Measurements from ENCODE around the gene MAT2A.

The MAT2A gene

DNA sequence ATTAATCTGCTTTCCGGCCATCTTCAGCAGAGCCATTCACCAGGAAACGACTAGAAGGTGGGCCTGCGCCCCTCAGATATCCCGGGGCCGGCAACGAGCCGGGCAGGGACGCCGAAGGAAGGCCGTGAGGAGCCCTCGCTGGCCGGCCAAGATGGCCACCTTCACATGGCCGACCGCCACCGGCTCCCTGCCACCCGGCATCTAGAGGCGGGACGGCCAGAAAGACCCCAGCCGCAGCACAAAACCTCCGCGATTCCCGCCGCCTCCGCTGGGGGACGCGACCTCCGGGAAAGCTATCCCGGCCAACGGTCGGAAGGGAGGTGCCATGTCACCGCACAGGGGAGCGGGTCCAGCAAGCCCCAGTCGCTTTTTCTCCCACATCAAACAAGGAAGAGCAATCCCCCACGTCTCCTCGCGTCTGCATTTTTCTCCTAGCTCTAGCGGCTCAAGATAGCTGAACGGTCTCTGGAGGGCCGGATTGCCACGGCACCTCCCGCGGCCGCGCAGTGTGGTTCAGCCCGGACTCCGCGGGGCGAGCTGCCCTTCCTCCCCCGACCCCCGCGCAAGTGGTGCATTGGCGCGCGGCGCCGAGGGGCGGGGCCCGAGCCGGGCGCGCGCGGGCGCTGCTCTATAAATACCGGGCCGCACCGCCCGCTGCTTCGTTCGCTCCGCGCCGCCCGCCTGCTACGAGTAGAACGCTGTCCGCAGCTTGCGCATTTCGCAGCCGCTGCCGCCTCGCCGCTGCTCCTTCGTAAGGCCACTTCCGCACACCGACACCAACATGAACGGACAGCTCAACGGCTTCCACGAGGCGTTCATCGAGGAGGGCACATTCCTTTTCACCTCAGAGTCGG, at the start of gene MAT2A:
Gene MAT2A (plus strand): TSS at position 662 of the 854 bp plus-strand sequence. CDS start 120 bp downstream, at position 782.
- DNase-seq (ENCODE audit: low read depth in 2 of 2), result peak; percentile 88

- DNase-seq (ENCODE audit: low read depth in 2 of 2), result no peak
Observed at GRCh38 chr2:85490861-85491755, 47.9 kb upstream of the MAT2A start.

DNA sequence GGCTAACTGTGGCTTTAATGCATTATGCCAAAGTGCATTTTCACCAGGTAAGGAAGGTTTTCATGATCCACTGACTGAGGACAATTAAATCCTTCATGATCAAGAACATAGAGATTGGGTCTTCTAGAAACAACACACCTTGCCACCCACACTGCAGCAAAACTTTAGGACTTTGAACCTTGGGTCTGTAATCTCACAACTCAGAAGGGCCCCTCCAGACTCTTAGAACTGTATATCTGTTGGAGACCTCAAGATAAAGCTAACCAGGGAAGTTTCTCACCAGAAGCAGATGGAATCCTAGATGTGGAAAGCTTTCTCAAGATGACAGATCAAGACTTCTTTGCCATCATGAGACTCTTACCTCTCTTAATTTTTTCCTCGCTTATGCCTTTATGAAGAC, 42.5 kb upstream of the MAT2A start:
- DNase-seq (ENCODE audit: low read depth in 2 of 2), result no peak

DNA sequence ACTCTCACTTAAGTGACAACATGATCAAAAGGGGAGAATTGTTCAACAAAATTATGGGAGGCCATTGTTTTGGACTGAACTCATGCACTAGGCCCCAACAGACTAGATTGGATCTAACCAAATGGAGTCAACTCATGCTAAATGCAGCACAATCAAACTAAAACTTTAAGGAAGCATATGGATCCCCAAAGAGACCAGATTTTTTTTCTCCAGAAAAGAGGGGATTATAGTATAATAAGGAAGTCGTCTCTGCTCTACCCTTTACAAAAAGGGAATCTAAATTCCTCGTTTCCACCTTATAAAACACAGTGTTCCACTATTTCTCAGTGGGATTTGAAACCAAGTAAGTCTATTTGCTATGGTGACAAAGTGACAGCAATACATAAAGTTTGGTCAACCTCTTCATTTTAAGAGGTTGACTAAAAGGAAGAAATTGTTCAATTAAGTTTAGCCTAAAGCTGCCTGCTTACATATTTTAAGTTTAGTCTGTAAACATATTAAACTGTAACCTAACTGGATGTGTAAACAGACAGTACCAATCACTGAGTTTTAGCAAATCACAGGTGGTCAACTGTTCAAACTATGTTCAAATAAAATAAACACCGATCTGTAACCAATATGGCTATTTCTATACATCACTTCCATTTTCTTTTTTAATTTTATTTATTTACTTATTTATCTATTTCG, 40.9 kb upstream of the MAT2A start:
- DNase-seq (ENCODE audit: low read depth in 2 of 2), result no peak

GRCh38 chr2:85501248-85501647, 37.7 kb upstream of the MAT2A start:
- no peak for DNase-seq (ENCODE audit: low read depth in 2 of 2)

DNA sequence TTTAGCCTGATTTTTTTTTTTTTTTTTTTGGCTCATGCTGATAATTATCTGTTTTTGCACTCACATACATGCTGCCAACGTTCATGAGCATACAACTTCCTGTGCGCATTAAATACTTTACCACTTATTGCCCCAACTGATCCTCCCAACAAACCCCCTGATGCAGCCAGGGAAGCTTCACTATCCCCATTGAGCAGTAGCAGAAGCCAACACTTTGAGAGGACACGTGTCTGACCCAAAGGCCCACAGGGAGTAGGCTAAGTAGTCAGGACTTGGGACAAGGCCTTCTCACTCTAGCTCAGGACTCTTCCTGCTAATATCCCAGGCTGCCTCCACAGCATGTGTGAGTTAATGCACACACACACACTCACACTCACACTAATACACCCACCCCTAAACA, 36.2 kb upstream of the MAT2A start:
- no peak for DNase-seq (ENCODE audit: low read depth in 2 of 2)

- DNase-seq (ENCODE audit: low read depth in 2 of 2), result no peak
Observed at GRCh38 chr2:85503168-85503850, 35.7 kb upstream of the MAT2A start.

DNA sequence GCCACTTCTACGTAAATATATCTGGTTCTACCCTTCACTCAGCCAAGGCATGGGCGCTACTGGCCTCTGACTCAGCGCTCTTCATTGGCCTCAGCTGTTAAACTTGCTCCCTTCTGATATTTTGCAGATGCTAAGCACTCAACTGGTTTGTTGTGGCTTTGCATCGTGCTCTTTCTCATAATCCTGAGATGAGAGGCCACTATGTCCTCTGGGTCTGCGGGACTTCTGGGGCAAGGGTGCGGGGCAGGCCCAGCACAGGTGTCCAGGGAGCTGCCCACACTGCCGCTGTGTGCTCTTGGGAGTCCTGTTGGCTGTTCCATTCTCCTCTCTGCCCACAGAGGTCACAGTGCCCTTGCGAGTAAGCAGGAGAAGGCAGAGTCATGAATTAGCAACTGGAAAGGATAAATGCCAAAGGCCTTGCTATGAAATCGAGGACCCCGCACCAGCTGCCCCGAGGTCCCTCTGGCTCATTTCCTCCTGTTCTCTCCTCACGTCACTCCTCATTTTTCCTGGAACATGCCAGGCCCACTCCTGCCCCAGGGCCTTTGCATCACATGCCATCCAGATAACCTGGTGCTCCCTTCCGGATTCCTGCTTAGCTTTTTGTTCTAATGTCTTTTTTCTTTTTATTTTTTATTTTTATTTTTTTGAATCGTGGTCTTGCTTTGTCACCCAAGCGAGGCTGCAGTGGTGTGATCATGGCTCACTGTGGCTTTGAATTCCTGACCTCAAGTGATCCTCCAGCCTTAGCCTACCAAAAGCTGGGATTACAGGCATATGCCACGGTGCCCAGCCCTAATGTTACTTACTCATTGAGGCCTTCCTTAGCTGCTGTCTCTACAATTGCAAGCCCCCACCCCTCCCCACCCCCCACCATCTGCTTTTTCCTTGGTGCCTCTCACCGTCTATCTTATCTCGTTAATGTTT, 34.9 kb upstream of the MAT2A start:
- no peak for DNase-seq (ENCODE audit: low read depth in 2 of 2)

DNA sequence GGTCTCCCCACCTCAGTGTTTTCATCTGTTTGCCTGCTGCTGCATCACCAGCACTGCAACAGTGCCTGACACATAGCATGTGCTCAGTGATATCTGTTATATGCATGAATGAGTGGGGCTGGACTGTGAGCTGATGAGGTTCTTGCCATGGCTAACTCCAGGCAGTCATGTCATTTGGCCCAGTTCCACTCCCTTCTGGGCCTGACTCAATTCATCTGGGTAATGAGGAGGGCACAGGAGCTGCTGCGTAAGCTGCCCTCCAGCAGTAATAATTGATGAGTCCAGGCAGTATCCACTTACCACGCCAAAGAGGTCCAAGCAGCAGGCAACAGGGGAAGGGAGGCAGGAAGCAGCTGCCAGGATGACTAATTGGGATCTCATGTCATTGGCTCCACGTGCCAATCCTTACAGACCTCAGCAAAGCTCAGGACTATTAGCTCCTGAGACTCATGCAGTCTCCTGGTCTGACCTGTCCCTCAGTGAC, 34.1 kb upstream of the MAT2A start:
- DNase-seq (ENCODE audit: low read depth in 2 of 2), result no peak

- DNase-seq (ENCODE audit: low read depth in 2 of 2), result no peak
Observed at GRCh38 chr2:85505551-85506238, 33.3 kb upstream of the MAT2A start.

- DNase-seq (ENCODE audit: low read depth in 2 of 2), result no peak
Observed at GRCh38 chr2:85506768-85507181, 32.2 kb upstream of the MAT2A start.

- no peak for DNase-seq (ENCODE audit: low read depth in 2 of 2)
Observed at GRCh38 chr2:85511008-85511811, 27.8 kb upstream of the MAT2A start.

DNA sequence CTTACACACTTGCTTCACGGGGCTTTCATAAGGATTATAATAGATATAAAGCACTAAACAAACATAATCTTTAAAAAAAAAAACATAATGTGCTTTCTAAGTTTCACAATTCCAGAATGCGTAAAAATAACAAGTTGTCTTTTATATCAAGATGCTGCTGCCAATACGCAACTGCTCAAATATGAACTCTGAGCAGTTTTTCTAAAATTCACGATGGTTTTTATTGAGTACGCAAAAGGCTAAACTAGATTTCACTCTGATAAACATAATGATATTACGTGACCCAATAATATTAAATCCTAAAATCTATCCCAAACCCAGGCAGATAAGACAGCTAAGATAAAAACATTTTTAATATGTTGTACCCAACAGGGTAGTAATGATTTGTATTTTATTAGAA, 24.6 kb upstream of the MAT2A start:
- DNase-seq (ENCODE audit: low read depth in 2 of 2), result no peak

- DNase-seq (ENCODE audit: low read depth in 2 of 2), result no peak
Observed at GRCh38 chr2:85516653-85517389, 22.1 kb upstream of the MAT2A start.

DNA sequence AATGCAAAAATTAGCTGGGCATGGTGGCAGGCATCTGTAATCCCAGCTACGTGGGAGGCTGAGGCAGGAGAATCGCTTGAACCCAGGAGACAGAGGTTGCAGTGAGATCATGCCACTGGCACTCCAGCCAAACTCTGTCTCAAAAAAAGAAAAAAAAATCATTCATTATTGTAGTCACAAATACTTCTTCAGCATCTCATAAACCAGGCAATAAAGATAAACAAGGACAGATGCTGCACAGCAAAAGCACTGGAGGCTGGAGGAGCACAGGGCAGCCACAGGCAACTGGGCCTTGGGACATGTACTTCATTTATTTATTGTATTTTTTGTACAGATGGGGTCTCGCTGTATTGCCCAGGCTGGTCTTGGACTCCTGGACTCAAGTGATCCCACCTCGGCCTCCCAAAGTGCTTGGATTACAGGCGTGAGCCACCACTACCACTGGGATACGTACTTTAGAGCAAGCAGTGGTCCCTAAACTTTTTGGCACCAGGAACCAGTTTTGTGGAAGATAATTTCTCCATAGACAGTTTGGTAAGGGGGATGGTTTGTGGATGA, 16.8 kb upstream of the MAT2A start:
- DNase-seq (ENCODE audit: low read depth in 2 of 2), result no peak

- DNase-seq (ENCODE audit: low read depth in 2 of 2), result no peak
Observed at GRCh38 chr2:85523062-85523902, 15.7 kb upstream of the MAT2A start.

GRCh38 chr2:85523903-85524335, 15.0 kb upstream of the MAT2A start:
- DNase-seq (ENCODE audit: low read depth in 2 of 2), result no peak

Measured in stimulated activated CD4-positive, alpha-beta T cell treated with anti-CD3 and anti-CD28 coated beads, Interleukin-4, amount 100 ng/mL, for 48 hours (primary cell).